HCT116 (cell line): ENCODE data around the gene C15orf40.

Experiments used
- CEBPB ChIP-seq: IDR thresholded peaks from 2 replicates; pipeline ENCODE4 v1.6.1; 2012; ENCODE audit warnings: low read depth
- EZH2 ChIP-seq: fragments of 200-600 bp; sonication (generic); IDR thresholded peaks from 2 replicates; pipeline ENCODE4 v1.6.1; 2017; ENCODE audit warnings: antibody characterized with exemption, mixed run types
- EZH2phosphoT487 ChIP-seq: fragments of 200-600 bp; IDR thresholded peaks from 2 replicates; pipeline ENCODE4 v1.6.1; 2018; ENCODE audit warnings: antibody characterized with exemption, borderline replicate concordance
- FOSL1 ChIP-seq: IDR thresholded peaks from 2 replicates; pipeline ENCODE4 v1.6.1; 2012; ENCODE audit warnings: low read depth
- JUND ChIP-seq: IDR thresholded peaks from 2 replicates; pipeline ENCODE4 v1.6.1; 2012
- POLR2A ChIP-seq: IDR thresholded peaks from 2 replicates; pipeline ENCODE4 v1.7.0; 2011; ENCODE audit warnings: borderline replicate concordance; ENCODE audit not compliant: insufficient read depth, insufficient read length; ENCODE audit errors: extremely low read depth
- SIN3A ChIP-seq: IDR thresholded peaks from 2 replicates; pipeline ENCODE4 v1.6.1; 2012; ENCODE audit warnings: low read depth
- SRF ChIP-seq: IDR thresholded peaks from 2 replicates; pipeline ENCODE4 v1.6.1; 2012; ENCODE audit warnings: low read depth
- ZFX ChIP-seq: fragments of 450-650 bp; IDR thresholded peaks from 2 replicates; pipeline ENCODE4 v1.6.1; 2017
- TF ChIP-seq, protein P1 (sequence below), 3 experiments: fragments of 200-600 bp in 1 of 3; sonication (generic) in 1 of 3; IDR thresholded peaks in 2 of 3; conservative IDR thresholded peaks in 1 of 3; 2 replicates each; pipeline ENCODE4 v1.5.1; 2012 to 2017; ENCODE audit warnings: low read depth in 2 of 3, low read length in 2 of 3, antibody characterized with exemption in 1 of 3, borderline replicate concordance in 1 of 3, control low read depth in 1 of 3, mild to moderate bottlenecking in 1 of 3, mixed read lengths in 1 of 3, mixed run types in 1 of 3, moderate library complexity in 1 of 3; ENCODE audit not compliant: insufficient read depth in 1 of 3

DNA sequence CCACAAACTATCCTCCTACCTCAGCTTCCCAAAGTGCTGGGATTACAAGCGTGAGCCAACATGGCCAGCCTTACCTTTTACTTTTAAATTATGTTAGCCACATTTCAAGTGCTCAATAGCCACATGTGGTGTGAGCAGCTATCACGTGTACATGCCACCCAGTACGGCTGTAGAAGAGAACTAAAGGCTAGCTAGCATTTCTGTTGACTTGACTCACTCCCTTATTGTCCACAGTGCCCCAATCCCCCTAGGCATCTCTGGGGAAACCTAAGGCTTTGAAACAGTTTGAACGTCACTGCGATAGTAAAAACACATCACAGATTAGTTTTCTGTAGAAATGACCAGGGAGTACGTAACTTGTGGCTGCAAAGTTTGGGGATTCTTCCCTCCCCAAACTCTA, 12.0 kb downstream of the C15orf40 start:
- TF ChIP-seq SRF (no peak), JUND (no peak), EZH2 (no peak), CEBPB (no peak), SIN3A (no peak), ZFX (no peak), POLR2A (no peak), FOSL1 (no peak), EZH2phosphoT487 (no peak)
- TF ChIP-seq, protein P1, sequence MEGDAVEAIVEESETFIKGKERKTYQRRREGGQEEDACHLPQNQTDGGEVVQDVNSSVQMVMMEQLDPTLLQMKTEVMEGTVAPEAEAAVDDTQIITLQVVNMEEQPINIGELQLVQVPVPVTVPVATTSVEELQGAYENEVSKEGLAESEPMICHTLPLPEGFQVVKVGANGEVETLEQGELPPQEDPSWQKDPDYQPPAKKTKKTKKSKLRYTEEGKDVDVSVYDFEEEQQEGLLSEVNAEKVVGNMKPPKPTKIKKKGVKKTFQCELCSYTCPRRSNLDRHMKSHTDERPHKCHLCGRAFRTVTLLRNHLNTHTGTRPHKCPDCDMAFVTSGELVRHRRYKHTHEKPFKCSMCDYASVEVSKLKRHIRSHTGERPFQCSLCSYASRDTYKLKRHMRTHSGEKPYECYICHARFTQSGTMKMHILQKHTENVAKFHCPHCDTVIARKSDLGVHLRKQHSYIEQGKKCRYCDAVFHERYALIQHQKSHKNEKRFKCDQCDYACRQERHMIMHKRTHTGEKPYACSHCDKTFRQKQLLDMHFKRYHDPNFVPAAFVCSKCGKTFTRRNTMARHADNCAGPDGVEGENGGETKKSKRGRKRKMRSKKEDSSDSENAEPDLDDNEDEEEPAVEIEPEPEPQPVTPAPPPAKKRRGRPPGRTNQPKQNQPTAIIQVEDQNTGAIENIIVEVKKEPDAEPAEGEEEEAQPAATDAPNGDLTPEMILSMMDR (IDR thresholded peaks at IDR 0.05 in 2 of 3, conservative IDR thresholded peaks at IDR 0.05 in 1 of 3; ENCODE audit: borderline replicate concordance in 1 of 3, insufficient read depth in 1 of 3, low read depth in 2 of 3, low read length in 2 of 3): no peak
